HG02840 (cell line): ENCODE results near the gene IL2RA.
"Not testable (repeated sequence)": the region's sequence is repeated elsewhere in the genome, so short reads cannot be mapped to it uniquely, and the experiment has no call there.

Experiments
- ATAC-seq: cut with Tn5 transposase; IDR thresholded peaks from one replicate; pipeline ENCODE4 v1.9.1; 2021; ENCODE audit warnings: mild to moderate bottlenecking, moderate library complexity, moderate number of reproducible peaks; ENCODE audit not compliant: unreplicated experiment, low FRiP score

Gene IL2RA

DNA sequence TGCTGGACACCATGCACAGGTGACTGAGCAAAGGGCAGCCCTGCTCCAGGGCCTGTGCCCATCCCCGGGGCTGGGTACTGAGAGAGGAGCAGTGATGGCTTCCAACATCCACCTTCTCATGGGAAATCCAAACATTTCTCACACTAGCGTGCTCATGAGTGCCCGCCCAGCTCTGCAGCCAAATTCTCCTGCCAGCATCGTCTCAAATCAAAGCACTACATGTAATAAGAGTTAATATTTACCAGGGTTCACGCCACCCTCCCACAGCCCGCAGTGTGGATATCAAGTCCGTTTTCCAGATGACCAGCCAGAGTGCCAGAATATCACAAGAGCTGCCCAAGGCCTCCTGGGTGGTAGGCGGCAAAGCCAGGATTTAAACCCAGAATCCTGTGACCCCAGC lies 96.9 kb downstream of the IL2RA start:
- ATAC-seq: no peak

DNA sequence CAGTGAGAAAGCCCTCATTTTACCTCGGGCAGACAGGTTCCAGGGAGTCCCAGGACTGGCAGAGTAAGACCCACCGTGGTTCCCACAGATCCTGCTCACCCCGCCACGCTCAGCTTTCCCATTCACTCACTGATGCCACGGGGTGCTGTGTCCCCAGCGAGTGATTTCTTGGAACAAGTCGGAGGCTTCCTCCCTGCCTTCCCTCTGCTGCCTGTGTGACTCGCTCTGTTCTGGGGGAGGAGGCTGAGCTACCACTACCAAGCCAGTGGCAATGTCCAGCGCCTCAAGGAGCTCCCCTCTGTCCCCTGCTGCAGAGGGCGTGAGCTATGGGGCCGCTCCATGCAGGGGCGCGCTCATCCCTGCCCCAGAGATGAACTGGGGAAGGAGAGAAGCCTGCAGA lies 97.4 kb downstream of the IL2RA start:
- ATAC-seq: no peak

DNA sequence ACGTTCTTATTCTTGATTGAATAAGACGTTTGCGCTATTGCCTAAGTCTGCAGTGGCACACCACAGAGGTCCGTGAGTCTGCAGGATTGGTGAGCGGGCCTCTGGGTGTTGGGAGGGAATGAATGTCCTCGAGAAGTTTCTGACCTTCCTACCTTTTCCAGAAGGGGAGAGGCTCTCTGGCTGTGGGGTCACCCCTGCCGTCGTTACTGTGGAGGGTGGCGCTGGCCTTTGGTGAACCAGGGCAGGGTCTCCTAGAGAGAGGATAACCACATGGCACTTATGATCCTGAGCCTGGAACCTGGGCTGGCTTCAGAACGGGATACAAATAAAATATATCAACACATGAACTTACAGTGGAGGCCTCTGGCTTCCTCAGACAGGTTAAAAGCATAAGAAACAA lies 98.6 kb downstream of the IL2RA start:
- ATAC-seq: no peak

DNA sequence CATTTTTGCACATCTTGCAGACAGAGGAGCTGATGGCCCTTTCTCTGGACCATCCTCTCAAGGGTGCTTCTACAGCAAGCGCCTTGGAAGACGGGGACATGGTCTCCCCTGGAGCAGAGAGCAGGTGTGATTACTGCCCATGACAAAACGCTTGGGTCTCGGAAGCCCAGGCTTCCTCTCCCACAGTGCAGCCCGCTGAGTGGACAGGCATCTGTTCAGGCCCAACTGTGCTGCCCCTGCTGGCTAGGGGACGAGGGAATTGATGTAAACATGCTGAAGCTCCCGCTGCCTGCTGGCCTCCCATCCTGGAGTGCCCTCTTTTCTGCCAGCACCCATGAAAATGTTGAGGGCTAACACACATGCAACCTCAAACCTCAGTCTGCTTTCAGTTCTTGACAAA lies 99.1 kb downstream of the IL2RA start:
- ATAC-seq: no peak

- not testable (repeated sequence) for ATAC-seq
These were observed 99.7 kb downstream of the IL2RA start for GRCh38 chr10:5962358-5962940.

DNA sequence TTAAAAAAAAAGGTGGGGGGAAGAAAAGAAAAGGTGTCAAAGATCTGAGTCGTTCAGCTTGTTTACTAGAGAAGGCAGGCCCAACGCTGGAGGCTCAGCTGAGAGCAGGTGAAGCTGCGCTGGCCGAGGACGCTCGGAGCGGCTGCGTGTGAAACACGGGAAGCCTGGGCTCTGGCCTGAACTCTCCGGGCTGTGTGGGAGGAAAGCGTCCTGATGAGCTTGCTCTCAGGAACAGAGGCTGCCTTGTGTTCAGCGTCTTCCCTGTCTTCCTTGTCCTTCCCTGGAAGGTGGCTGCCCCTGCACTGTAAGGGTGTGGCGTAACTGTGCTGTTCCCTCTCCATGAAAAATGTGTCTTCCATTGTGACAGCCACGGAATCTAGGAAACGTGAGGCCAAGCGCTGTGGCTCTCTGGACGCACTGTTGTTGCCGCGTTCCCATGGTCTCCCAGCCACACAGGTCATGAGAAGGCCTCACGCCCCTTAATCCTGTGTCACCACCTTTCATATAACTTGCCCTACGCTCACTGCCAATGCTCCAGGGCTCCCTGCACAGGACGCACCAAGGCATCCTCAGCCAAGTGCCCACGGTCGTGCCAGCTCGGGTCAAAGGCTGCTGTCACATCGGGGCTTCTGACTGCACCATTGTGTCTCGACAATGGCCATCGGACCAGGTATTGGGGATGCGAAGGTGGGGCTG lies 100.6 kb downstream of the IL2RA start:
- no peak for ATAC-seq

DNA sequence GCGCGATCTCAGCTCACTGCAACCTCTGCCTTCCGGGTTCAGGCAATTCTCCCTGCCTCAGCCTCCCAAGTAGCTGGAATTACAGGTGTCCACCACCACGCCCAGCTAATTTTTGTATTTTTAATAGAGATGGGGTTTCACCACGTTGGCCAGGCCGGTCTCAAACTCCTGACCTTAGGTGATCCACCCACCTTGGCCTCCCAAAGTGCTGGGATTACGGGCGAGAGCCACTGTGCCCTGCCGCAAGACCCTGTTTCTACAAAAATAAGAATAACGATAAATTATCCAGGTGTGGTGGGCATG lies 101.2 kb downstream of the IL2RA start:
- ATAC-seq: not testable (repeated sequence)
